ENCODE results near the gene BORCS8. TPM values are rescaled to one million over a fixed set of nuclear protein-coding genes. Genes with fewer than 3 reads are reported as not detected.
A peak's percentile ranks its signal among the peaks of the same experiment; 100 is the strongest.

The BORCS8 gene
- total RNA-seq, 1 donor from 2014 or later: 4.2 TPM

- peak within 1 kb of the TSS; percentile 7 to 71 (median 70) for H3K4me3 ChIP-seq (ENCODE audit: low read length in 3 of 3)
- H3K27ac ChIP-seq (ENCODE audit: low read depth, low read length): no peak within 1 kb of the TSS
- peaks cover 20 to 28% (median 22%) of the 10 kb centered on the region in 3 donors for H3K4me1 ChIP-seq (ENCODE audit: control insufficient read depth in 3 of 3, insufficient read depth in 3 of 3, low read length in 3 of 3)
- H3K27me3 ChIP-seq (ENCODE audit: control insufficient read depth in 3 of 3, insufficient read depth in 3 of 3, low read length in 3 of 3): no peaks in the 10 kb centered on the region
- H3K9ac ChIP-seq (ENCODE audit: low read depth in 1 of 3, low read length in 3 of 3): peak within 1 kb of the TSS; percentile 22 to 71 (median 23)
- no peaks in the 10 kb centered on the region for H3K9me3 ChIP-seq (ENCODE audit: control insufficient read depth in 3 of 3, low read length in 3 of 3)
- H3K36me3 ChIP-seq (ENCODE audit: control insufficient read depth in 3 of 3, insufficient read depth in 3 of 3, low read length in 3 of 3): peaks cover 0 to 3% (median 0%) of the 10 kb centered on the region in 3 donors
These were observed 21.7 kb downstream of the BORCS8 start, which contains the start of gene MEF2B for GRCh38 chr19:19170053-19170872. MEF2B (minus strand) TSS chr19:19170263; CDS start chr19:19150735, 19,528 bp downstream.

- H3K4me3 ChIP-seq (ENCODE audit: low read length in 3 of 3): peak overlapping the region; percentile 7 to 71 (median 70)
These were observed 22.5 kb downstream of the BORCS8 start for GRCh38 chr19:19169236-19170052.

GRCh38 chr19:19167612-19168011, 24.3 kb downstream of the BORCS8 start:
- peaks cover 20 to 28% (median 22%) of the 10 kb centered on the region in 3 donors for H3K4me1 ChIP-seq (ENCODE audit: control insufficient read depth in 3 of 3, insufficient read depth in 3 of 3, low read length in 3 of 3)
- no peak overlapping the region for H3K9ac ChIP-seq (ENCODE audit: low read depth in 1 of 3, low read length in 3 of 3)
- no peak overlapping the region for H3K4me3 ChIP-seq (ENCODE audit: low read length in 3 of 3)
- H3K27me3 ChIP-seq (ENCODE audit: control insufficient read depth in 3 of 3, insufficient read depth in 3 of 3, low read length in 3 of 3): no peaks in the 10 kb centered on the region
- no peak overlapping the region for H3K27ac ChIP-seq (ENCODE audit: low read depth, low read length)
- peaks cover 0 to 3% (median 0%) of the 10 kb centered on the region in 3 donors for H3K36me3 ChIP-seq (ENCODE audit: control insufficient read depth in 3 of 3, insufficient read depth in 3 of 3, low read length in 3 of 3)
- no peaks in the 10 kb centered on the region for H3K9me3 ChIP-seq (ENCODE audit: control insufficient read depth in 3 of 3, low read length in 3 of 3)

More at GRCh38 chr19:19169236-19170052, 22.5 kb downstream of the BORCS8 start:
- H3K27me3 ChIP-seq (ENCODE audit: control insufficient read depth in 3 of 3, insufficient read depth in 3 of 3, low read length in 3 of 3): no peaks in the 10 kb centered on the region
- peaks cover 0 to 3% (median 0%) of the 10 kb centered on the region in 3 donors for H3K36me3 ChIP-seq (ENCODE audit: control insufficient read depth in 3 of 3, insufficient read depth in 3 of 3, low read length in 3 of 3)
- peaks cover 20 to 28% (median 22%) of the 10 kb centered on the region in 3 donors for H3K4me1 ChIP-seq (ENCODE audit: control insufficient read depth in 3 of 3, insufficient read depth in 3 of 3, low read length in 3 of 3)
- no peak overlapping the region for H3K27ac ChIP-seq (ENCODE audit: low read depth, low read length)
- H3K9ac ChIP-seq (ENCODE audit: low read depth in 1 of 3, low read length in 3 of 3): peak overlapping the region in 2 of 3 donors; percentile 22 to 71
- H3K9me3 ChIP-seq (ENCODE audit: control insufficient read depth in 3 of 3, low read length in 3 of 3): no peaks in the 10 kb centered on the region

GRCh38 chr19:19165396-19165795, 26.6 kb downstream of the BORCS8 start:
- Histone ChIP-seq H3K9ac (ENCODE audit: low read depth in 1 of 3, low read length in 3 of 3) (no peak overlapping the region), H3K36me3 (ENCODE audit: control insufficient read depth in 3 of 3, insufficient read depth in 3 of 3, low read length in 3 of 3) (peaks cover 0 to 3% (median 0%) of the 10 kb centered on the region in 3 donors), H3K27me3 (ENCODE audit: control insufficient read depth in 3 of 3, insufficient read depth in 3 of 3, low read length in 3 of 3) (no peaks in the 10 kb centered on the region), H3K9me3 (ENCODE audit: control insufficient read depth in 3 of 3, low read length in 3 of 3) (no peaks in the 10 kb centered on the region), H3K27ac (ENCODE audit: low read depth, low read length) (no peak overlapping the region), H3K4me3 (ENCODE audit: low read length in 3 of 3) (no peak overlapping the region), H3K4me1 (ENCODE audit: control insufficient read depth in 3 of 3, insufficient read depth in 3 of 3, low read length in 3 of 3) (peaks cover 6 to 10% (median 7%) of the 10 kb centered on the region in 3 donors)

- no peaks in the 10 kb centered on the region for H3K9me3 ChIP-seq (ENCODE audit: control insufficient read depth in 3 of 3, low read length in 3 of 3)
- no peak overlapping the region for H3K9ac ChIP-seq (ENCODE audit: low read depth in 1 of 3, low read length in 3 of 3)
- H3K27ac ChIP-seq (ENCODE audit: low read depth, low read length): no peak overlapping the region
- H3K4me3 ChIP-seq (ENCODE audit: low read length in 3 of 3): no peak overlapping the region
- no peaks in the 10 kb centered on the region for H3K4me1 ChIP-seq (ENCODE audit: control insufficient read depth in 3 of 3, insufficient read depth in 3 of 3, low read length in 3 of 3)
- no peaks in the 10 kb centered on the region for H3K27me3 ChIP-seq (ENCODE audit: control insufficient read depth in 3 of 3, insufficient read depth in 3 of 3, low read length in 3 of 3)
- H3K36me3 ChIP-seq (ENCODE audit: control insufficient read depth in 3 of 3, insufficient read depth in 3 of 3, low read length in 3 of 3): no peaks in the 10 kb centered on the region
These were observed 29.5 kb downstream of the BORCS8 start for GRCh38 chr19:19162495-19162894.

- no peaks in the 10 kb centered on the region for H3K36me3 ChIP-seq (ENCODE audit: control insufficient read depth in 3 of 3, insufficient read depth in 3 of 3, low read length in 3 of 3)
- H3K9me3 ChIP-seq (ENCODE audit: control insufficient read depth in 3 of 3, low read length in 3 of 3): peaks cover 0 to 2% (median 0%) of the 10 kb centered on the region in 3 donors
- no peak overlapping the region for H3K9ac ChIP-seq (ENCODE audit: low read depth in 1 of 3, low read length in 3 of 3)
- no peak overlapping the region for H3K27ac ChIP-seq (ENCODE audit: low read depth, low read length)
- H3K4me3 ChIP-seq (ENCODE audit: low read length in 3 of 3): no peak overlapping the region
- H3K27me3 ChIP-seq (ENCODE audit: control insufficient read depth in 3 of 3, insufficient read depth in 3 of 3, low read length in 3 of 3): no peaks in the 10 kb centered on the region
- no peaks in the 10 kb centered on the region for H3K4me1 ChIP-seq (ENCODE audit: control insufficient read depth in 3 of 3, insufficient read depth in 3 of 3, low read length in 3 of 3)
These were observed 31.4 kb downstream of the BORCS8 start for GRCh38 chr19:19160461-19161035.

- no peak overlapping the region for H3K4me3 ChIP-seq (ENCODE audit: low read length in 3 of 3)
- H3K27me3 ChIP-seq (ENCODE audit: control insufficient read depth in 3 of 3, insufficient read depth in 3 of 3, low read length in 3 of 3): no peaks in the 10 kb centered on the region
- no peak overlapping the region for H3K9ac ChIP-seq (ENCODE audit: low read depth in 1 of 3, low read length in 3 of 3)
- no peak overlapping the region for H3K27ac ChIP-seq (ENCODE audit: low read depth, low read length)
- peaks cover 0 to 2% (median 0%) of the 10 kb centered on the region in 3 donors for H3K9me3 ChIP-seq (ENCODE audit: control insufficient read depth in 3 of 3, low read length in 3 of 3)
- no peaks in the 10 kb centered on the region for H3K4me1 ChIP-seq (ENCODE audit: control insufficient read depth in 3 of 3, insufficient read depth in 3 of 3, low read length in 3 of 3)
- no peaks in the 10 kb centered on the region for H3K36me3 ChIP-seq (ENCODE audit: control insufficient read depth in 3 of 3, insufficient read depth in 3 of 3, low read length in 3 of 3)
These were observed 32.4 kb downstream of the BORCS8 start for GRCh38 chr19:19159534-19159933.

- Histone ChIP-seq H3K27ac (ENCODE audit: low read depth, low read length) (no peak overlapping the region), H3K9me3 (ENCODE audit: control insufficient read depth in 3 of 3, low read length in 3 of 3) (peaks cover 0 to 2% (median 0%) of the 10 kb centered on the region in 3 donors), H3K4me1 (ENCODE audit: control insufficient read depth in 3 of 3, insufficient read depth in 3 of 3, low read length in 3 of 3) (no peaks in the 10 kb centered on the region)
These were observed 34.1 kb downstream of the BORCS8 start for GRCh38 chr19:19157808-19158207.

GRCh38 chr19:19155495-19156219, 36.3 kb downstream of the BORCS8 start:
- Histone ChIP-seq H3K4me1 (ENCODE audit: control insufficient read depth in 3 of 3, insufficient read depth in 3 of 3, low read length in 3 of 3) (no peaks in the 10 kb centered on the region), H3K36me3 (ENCODE audit: control insufficient read depth in 3 of 3, insufficient read depth in 3 of 3, low read length in 3 of 3) (no peaks in the 10 kb centered on the region), H3K4me3 (ENCODE audit: low read length in 3 of 3) (no peak overlapping the region), H3K9ac (ENCODE audit: low read depth in 1 of 3, low read length in 3 of 3) (no peak overlapping the region), H3K27ac (ENCODE audit: low read depth, low read length) (no peak overlapping the region), H3K9me3 (ENCODE audit: control insufficient read depth in 3 of 3, low read length in 3 of 3) (peaks cover 0 to 2% (median 0%) of the 10 kb centered on the region in 3 donors), H3K27me3 (ENCODE audit: control insufficient read depth in 3 of 3, insufficient read depth in 3 of 3, low read length in 3 of 3) (no peaks in the 10 kb centered on the region)

More at GRCh38 chr19:19157808-19158207, 34.1 kb downstream of the BORCS8 start:
- no peaks in the 10 kb centered on the region for H3K27me3 ChIP-seq (ENCODE audit: control insufficient read depth in 3 of 3, insufficient read depth in 3 of 3, low read length in 3 of 3)
- no peak overlapping the region for H3K9ac ChIP-seq (ENCODE audit: low read depth in 1 of 3, low read length in 3 of 3)
- no peak overlapping the region for H3K4me3 ChIP-seq (ENCODE audit: low read length in 3 of 3)
- no peaks in the 10 kb centered on the region for H3K36me3 ChIP-seq (ENCODE audit: control insufficient read depth in 3 of 3, insufficient read depth in 3 of 3, low read length in 3 of 3)

Measured in skeletal muscle tissue (tissue), 4 donors.